H7 (cell line): ENCODE measurements around the gene DNAI1. TPM values are rescaled to one million over a fixed set of nuclear protein-coding genes. Genes with fewer than 3 reads are reported as not detected.
A peak's percentile ranks its signal among the peaks of the same experiment; 100 is the strongest.

Source experiments
- DNase-seq: peaks from one replicate; pipeline ENCODE4 v3.0.0; 2012
- H3K27me3 ChIP-seq: 2 replicates; pipeline ENCODE4 v1.6.0; 2011; ENCODE audit warnings: mild to moderate bottlenecking, low read length; ENCODE audit not compliant: control insufficient read depth, insufficient read depth
- H3K36me3 ChIP-seq: replicated peaks from 2 replicates; pipeline ENCODE4 v1.5.1; 2011; ENCODE audit warnings: low read length; ENCODE audit not compliant: control insufficient read depth, insufficient read depth
- H3K4me3 ChIP-seq: 2 replicates; pipeline ENCODE4 v1.5.1; 2011; ENCODE audit warnings: low read depth, mild to moderate bottlenecking, control low read depth, low read length, moderate library complexity; ENCODE audit not compliant: insufficient read depth
- total RNA-seq: library from RNA; depleted of rRNA; stranded (reverse); fragments of >200 nt; shearing (Covaris generic); gene quantifications from 2 replicates; pipeline ENCODE4 v1.2.3, GENCODE V29; 2014

The DNAI1 gene
- total RNA-seq, 1 experiment from 2014 or later = 0.35 TPM

GRCh38 chr9:34490760-34491159 lies 32.2 kb downstream of the DNAI1 start:
- Histone ChIP-seq H3K36me3 (no peaks in the 10 kb centered on the region), H3K27me3 (no peaks in the 10 kb centered on the region; the same call in 1 of the 2 replicates), H3K4me3 (no peak overlapping the region)
- no peak for DNase-seq

DNA sequence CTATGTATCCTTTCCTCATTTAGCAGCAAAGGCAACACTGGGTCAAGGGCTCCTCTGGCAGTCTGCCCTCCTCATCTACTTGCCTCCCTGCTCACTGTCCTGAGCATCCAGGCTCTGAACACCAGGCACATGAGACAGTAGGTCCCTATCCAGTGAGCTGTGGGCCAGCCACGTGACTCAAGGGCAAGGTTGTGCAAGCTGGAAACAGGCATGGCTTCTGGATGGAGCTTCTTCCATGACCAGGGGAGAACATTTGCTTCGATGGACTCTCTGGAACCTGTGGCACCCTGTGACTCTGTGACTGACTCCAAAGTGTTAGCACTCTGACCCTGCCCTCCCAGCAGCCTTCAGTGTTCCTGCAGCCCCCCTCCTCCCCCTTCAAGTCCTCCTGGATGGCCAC lies 33.0 kb downstream of the DNAI1 start:
- no peak overlapping the region for H3K4me3 ChIP-seq
- no peak for DNase-seq
- H3K36me3 ChIP-seq = no peaks in the 10 kb centered on the region
- no peaks in the 10 kb centered on the region; the same call in 1 of the 2 replicates for H3K27me3 ChIP-seq

- Histone ChIP-seq H3K27me3 (no peaks in the 10 kb centered on the region; the same call in 1 of the 2 replicates), H3K4me3 (no peak overlapping the region), H3K36me3 (no peaks in the 10 kb centered on the region)
- DNase-seq = peak; percentile 66
These were observed 33.4 kb downstream of the DNAI1 start for GRCh38 chr9:34492051-34492450.

DNA sequence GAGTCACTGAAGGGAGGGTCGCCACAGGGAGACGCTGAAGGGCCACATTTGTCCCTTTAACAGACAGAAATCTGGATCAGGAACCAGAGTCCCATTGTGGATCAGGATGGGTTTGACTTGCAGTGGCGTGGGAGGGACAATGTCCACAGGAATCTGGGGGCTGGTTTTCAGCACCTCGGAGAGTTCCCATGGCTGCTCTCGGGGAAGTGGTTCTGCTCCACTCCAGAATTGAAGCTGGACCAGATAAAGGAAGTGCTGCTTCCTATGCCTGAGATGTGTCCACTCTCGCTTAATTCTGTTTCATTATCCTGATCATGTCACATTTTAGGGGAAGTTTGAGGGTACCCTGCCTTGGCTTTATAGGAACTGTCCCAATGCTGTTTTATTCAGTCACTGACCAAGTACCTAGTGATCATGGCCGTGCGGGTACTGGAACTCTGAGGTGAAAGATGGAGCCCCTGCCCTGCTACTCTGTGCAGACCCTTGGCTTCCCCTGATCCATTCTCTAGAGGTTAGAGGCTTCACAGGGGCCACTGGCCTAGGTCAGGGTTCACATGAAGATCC lies 35.4 kb downstream of the DNAI1 start:
- H3K4me3 ChIP-seq = no peak overlapping the region
- peak; percentile 80 for DNase-seq
- H3K36me3 ChIP-seq = no peaks in the 10 kb centered on the region
- H3K27me3 ChIP-seq = no peaks in the 10 kb centered on the region; the same call in 1 of the 2 replicates

DNA sequence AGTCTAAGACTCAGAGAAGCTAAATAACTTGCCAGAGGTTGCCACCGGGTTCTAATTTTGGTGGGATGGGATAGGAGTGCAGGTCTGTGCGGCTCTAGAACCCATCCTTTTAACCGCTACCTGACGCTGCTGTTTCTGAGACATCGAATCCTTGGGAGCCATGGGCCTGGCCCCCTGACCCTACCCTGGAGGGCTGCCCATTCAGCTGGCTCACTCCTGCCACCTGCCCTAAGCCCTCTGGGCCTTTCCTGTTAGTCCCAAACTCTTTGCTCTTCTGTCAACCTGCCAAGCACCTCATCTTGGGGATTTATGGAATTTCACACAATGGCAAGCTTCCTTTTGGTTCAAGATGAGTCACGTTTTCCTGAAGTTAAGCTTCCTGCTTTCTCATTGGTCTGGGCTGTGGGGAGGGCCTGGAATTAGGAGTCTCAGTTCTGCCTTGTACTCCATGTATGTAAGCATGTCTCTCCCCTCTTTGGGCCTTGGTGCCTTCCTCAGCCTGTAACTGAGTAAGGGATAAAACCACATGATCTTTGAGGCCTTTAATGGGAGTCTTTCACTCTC lies 37.6 kb downstream of the DNAI1 start:
- Histone ChIP-seq H3K36me3 (no peaks in the 10 kb centered on the region), H3K4me3 (no peak overlapping the region), H3K27me3 (no peaks in the 10 kb centered on the region)
- DNase-seq = no peak

- no peak overlapping the region for H3K4me3 ChIP-seq
- DNase-seq = no peak
- H3K36me3 ChIP-seq = no peaks in the 10 kb centered on the region
- H3K27me3 ChIP-seq = no peaks in the 10 kb centered on the region; the same call in 1 of the 2 replicates
These were observed 39.9 kb downstream of the DNAI1 start for GRCh38 chr9:34498553-34498952.

- DNase-seq = no peak
- H3K36me3 ChIP-seq = no peaks in the 10 kb centered on the region
- no peaks in the 10 kb centered on the region; the same call in 1 of the 2 replicates for H3K27me3 ChIP-seq
- H3K4me3 ChIP-seq = no peak overlapping the region
These were observed 40.5 kb downstream of the DNAI1 start for GRCh38 chr9:34499076-34499475.

- no peaks in the 10 kb centered on the region for H3K36me3 ChIP-seq
- DNase-seq = peak; percentile 92
- no peak overlapping the region for H3K4me3 ChIP-seq
- no peaks in the 10 kb centered on the region; the same call in 1 of the 2 replicates for H3K27me3 ChIP-seq
These were observed 42.1 kb downstream of the DNAI1 start for GRCh38 chr9:34500623-34501267.

DNA sequence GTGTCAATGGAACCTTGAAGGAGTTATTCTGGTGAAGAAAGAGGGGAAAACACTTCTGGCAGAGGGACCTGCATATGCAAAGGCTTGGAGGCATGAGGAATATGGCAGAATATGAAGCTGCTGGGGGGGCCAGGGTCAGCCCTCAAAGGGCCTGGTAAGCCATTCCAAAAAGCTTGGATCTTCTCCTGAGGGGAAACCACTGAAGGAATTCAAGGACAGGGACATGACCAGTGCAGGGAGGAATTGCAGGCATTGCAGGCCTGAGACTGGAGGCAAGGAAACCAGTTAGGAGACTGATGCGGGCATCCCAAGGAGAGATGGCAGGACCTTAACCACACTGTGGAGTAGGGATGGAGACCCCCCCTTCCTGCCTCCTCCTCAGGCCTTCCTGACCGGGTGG lies 42.8 kb downstream of the DNAI1 start:
- Histone ChIP-seq H3K27me3 (no peaks in the 10 kb centered on the region; the same call in 1 of the 2 replicates), H3K4me3 (no peak overlapping the region), H3K36me3 (no peaks in the 10 kb centered on the region)
- DNase-seq = no peak

DNA sequence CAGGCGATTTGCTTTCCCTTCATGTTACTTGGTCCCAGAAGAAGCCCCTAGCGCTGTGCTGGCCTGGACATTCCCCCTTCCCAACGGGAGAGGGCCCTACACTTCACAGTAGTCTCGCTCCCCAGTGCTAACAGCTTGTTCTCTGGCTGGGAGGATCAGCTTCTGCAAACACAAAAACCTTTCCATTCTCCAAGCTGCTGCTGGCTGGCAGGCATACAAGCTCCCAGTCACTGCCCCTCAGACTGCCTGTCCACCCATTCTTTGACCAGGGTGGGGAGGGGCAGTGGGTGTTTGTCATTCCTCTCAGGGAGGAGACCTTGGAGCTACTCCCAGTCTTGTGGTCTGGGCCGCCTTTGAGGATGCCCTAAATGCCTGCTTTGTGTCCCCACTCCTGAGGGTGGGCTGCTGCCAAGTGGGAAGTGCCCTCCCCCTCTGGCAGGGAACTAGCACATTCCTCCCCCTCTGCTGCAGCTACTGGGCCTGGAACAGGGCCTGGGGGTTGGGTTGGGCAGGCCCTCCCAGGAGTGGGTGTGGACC lies 43.4 kb downstream of the DNAI1 start:
- DNase-seq = peak; percentile 78
- Histone ChIP-seq H3K27me3 (no peaks in the 10 kb centered on the region; the same call in 1 of the 2 replicates), H3K4me3 (no peak overlapping the region), H3K36me3 (no peaks in the 10 kb centered on the region)

GRCh38 chr9:34502471-34502870 lies 43.9 kb downstream of the DNAI1 start:
- DNase-seq = no peak
- no peaks in the 10 kb centered on the region; the same call in 1 of the 2 replicates for H3K27me3 ChIP-seq
- H3K36me3 ChIP-seq = no peaks in the 10 kb centered on the region
- no peak overlapping the region for H3K4me3 ChIP-seq

- H3K4me3 ChIP-seq = no peak overlapping the region
- H3K36me3 ChIP-seq = no peaks in the 10 kb centered on the region
- DNase-seq = no peak
- H3K27me3 ChIP-seq = no peaks in the 10 kb centered on the region; the same call in 1 of the 2 replicates
These were observed 44.3 kb downstream of the DNAI1 start for GRCh38 chr9:34502891-34503290.

- DNase-seq = no peak
- Histone ChIP-seq H3K27me3 (no peaks in the 10 kb centered on the region; the same call in 1 of the 2 replicates), H3K4me3 (no peak overlapping the region), H3K36me3 (no peaks in the 10 kb centered on the region)
These were observed 44.8 kb downstream of the DNAI1 start for GRCh38 chr9:34503406-34503805.

GRCh38 chr9:34505370-34506120 lies 46.9 kb downstream of the DNAI1 start:
- Histone ChIP-seq H3K27me3 (no peaks in the 10 kb centered on the region; the same call in 1 of the 2 replicates), H3K4me3 (no peak overlapping the region), H3K36me3 (no peaks in the 10 kb centered on the region)
- DNase-seq = no peak
